Measurements from ENCODE around the gene ESRRB. TPM values are rescaled to one million over a fixed set of nuclear protein-coding genes. Genes with fewer than 3 reads are reported as not detected.

The ESRRB gene
- polyA plus RNA-seq, 1 of the 3 experiments (the other 2 are of a cell fraction): 0.05 TPM

GRCh38 chr14:76377735-76378074 lies 1.8 kb downstream of the ESRRB start:
- no peak overlapping the region for H3K27ac ChIP-seq (ENCODE audit: low read depth in 2 of 2, low read length in 1 of 2)
- DNase-seq: no peak
- peak overlapping the region; percentile 72; the same call in 1 of the 2 replicates for H3K4me2 ChIP-seq
- no peaks in the 10 kb centered on the region for H4K20me1 ChIP-seq (ENCODE audit: insufficient read depth)
- WGBS (ENCODE audit: low lambda C conversion rate): 15% methylated on average over 5 of the region's 5 CpGs
- no peaks in the 10 kb centered on the region for H3F3A ChIP-seq (replicated peaks; ENCODE audit: insufficient read depth)
- TF ChIP-seq SIN3A (IDR thresholded peaks at IDR 0.05; ENCODE audit: borderline replicate concordance, low read depth, low read length) (no peak), FOSL2 (IDR thresholded peaks at IDR 0.05; ENCODE audit: borderline replicate concordance, low read depth) (no peak), USF2 (IDR thresholded peaks at IDR 0.05; ENCODE audit: borderline replicate concordance, low read depth, low read length) (no peak), MXI1 (IDR thresholded peaks at IDR 0.05; ENCODE audit: low read depth, low read length) (no peak), RAD21 (IDR thresholded peaks at IDR 0.05; ENCODE audit: low read length) (no peak), GATA2 (CRISPR knock-in tag; IDR thresholded peaks at IDR 0.05) (no peak)
- TF ChIP-seq, protein P1, sequence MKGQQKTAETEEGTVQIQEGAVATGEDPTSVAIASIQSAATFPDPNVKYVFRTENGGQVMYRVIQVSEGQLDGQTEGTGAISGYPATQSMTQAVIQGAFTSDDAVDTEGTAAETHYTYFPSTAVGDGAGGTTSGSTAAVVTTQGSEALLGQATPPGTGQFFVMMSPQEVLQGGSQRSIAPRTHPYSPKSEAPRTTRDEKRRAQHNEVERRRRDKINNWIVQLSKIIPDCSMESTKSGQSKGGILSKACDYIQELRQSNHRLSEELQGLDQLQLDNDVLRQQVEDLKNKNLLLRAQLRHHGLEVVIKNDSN (IDR thresholded peaks at IDR 0.05; ENCODE audit: borderline replicate concordance, low read depth): no peak
- no peak overlapping the region for H3K9ac ChIP-seq
- H3K9me3 ChIP-seq: no peaks in the 10 kb centered on the region
- H3K36me3 ChIP-seq (replicated peaks in 1 of 2; ENCODE audit: control insufficient read depth in 1 of 2, insufficient read depth in 2 of 2, low read length in 1 of 2): no peaks in the 10 kb centered on the region
- H3K27me3 ChIP-seq (ENCODE audit: insufficient read depth): peaks cover 97% of the 10 kb centered on the region
- peaks cover 3% of the 10 kb centered on the region in 2 experiments; a peak in 2 of 4 replicates for H3K4me1 ChIP-seq (ENCODE audit: control insufficient read depth in 1 of 2, insufficient read depth in 2 of 2, low read depth in 1 of 2, low read length in 1 of 2)
- no peaks in the 10 kb centered on the region for H3K79me2 ChIP-seq (ENCODE audit: insufficient read depth)
- H3K4me3 ChIP-seq (ENCODE audit: low read depth in 2 of 2, low read length in 1 of 2): no peak overlapping the region
- no peaks in the 10 kb centered on the region for H3K9me2 ChIP-seq
- ChIA-PET POLR2A (no interaction called here), CTCF (interaction anchor here (1.1 to 1.8 kb wide), 3 partner anchors 10 to 327 kb away, joined by 5 to 14 read pairs (median 11); no protein-coding TSS in a partner anchor)
- no peak overlapping the region for H2AFZ ChIP-seq (ENCODE audit: low read depth)

- 13% methylated on average over 7 of the region's 7 CpGs for WGBS (ENCODE audit: low lambda C conversion rate)
Observed at GRCh38 chr14:76380991-76381390, 5.1 kb downstream of the ESRRB start.

More at GRCh38 chr14:76380991-76381390, 5.1 kb downstream of the ESRRB start:
- Histone ChIP-seq H2AFZ (ENCODE audit: low read depth) (no peak overlapping the region), H3K4me2 (no peak overlapping the region), H3F3A (replicated peaks; ENCODE audit: insufficient read depth) (no peaks in the 10 kb centered on the region), H3K36me3 (replicated peaks in 1 of 2; ENCODE audit: control insufficient read depth in 1 of 2, insufficient read depth in 2 of 2, low read length in 1 of 2) (no peaks in the 10 kb centered on the region), H3K9me3 (no peaks in the 10 kb centered on the region), H3K27ac (ENCODE audit: low read depth in 2 of 2, low read length in 1 of 2) (no peak overlapping the region), H3K9me2 (no peaks in the 10 kb centered on the region), H3K9ac (no peak overlapping the region), H3K4me3 (ENCODE audit: low read depth in 2 of 2, low read length in 1 of 2) (no peak overlapping the region), H3K79me2 (ENCODE audit: insufficient read depth) (no peaks in the 10 kb centered on the region), H3K27me3 (ENCODE audit: insufficient read depth) (peaks cover 99% of the 10 kb centered on the region), H3K4me1 (ENCODE audit: control insufficient read depth in 1 of 2, insufficient read depth in 2 of 2, low read depth in 1 of 2, low read length in 1 of 2) (peaks cover 3% of the 10 kb centered on the region in 2 experiments; a peak in 2 of 4 replicates), H4K20me1 (ENCODE audit: insufficient read depth) (no peaks in the 10 kb centered on the region)
- DNase-seq: no peak
- ChIA-PET CTCF (interaction anchor here (0.8 to 1.0 kb wide), 2 partner anchors 12 to 329 kb away, joined by 3 read pairs; no protein-coding TSS in a partner anchor), POLR2A (no interaction called here)
- TF ChIP-seq IRF3 (IDR thresholded peaks at IDR 0.05; ENCODE audit: low read depth, low read length) (no peak), TCF12 (IDR thresholded peaks at IDR 0.05) (no peak), RAD21 (IDR thresholded peaks at IDR 0.05; ENCODE audit: low read length) (no peak), MAX (IDR thresholded peaks at IDR 0.05; ENCODE audit: low read depth) (no peak), CHD2 (IDR thresholded peaks at IDR 0.05; ENCODE audit: low read length, partially characterized antibody) (no peak), SIN3A (IDR thresholded peaks at IDR 0.05; ENCODE audit: borderline replicate concordance, low read depth, low read length) (no peak), ELF1 (IDR thresholded peaks at IDR 0.05) (no peak), SMC3 (IDR thresholded peaks at IDR 0.05; ENCODE audit: low read depth, low read length) (no peak), RFX5 (IDR thresholded peaks at IDR 0.05; ENCODE audit: low read length) (no peak), REST (IDR thresholded peaks at IDR 0.05; ENCODE audit: low read depth, low read length) (no peak), EZH2phosphoT487 (IDR thresholded peaks at IDR 0.05; ENCODE audit: borderline replicate concordance, low read depth) (no peak), MXI1 (IDR thresholded peaks at IDR 0.05; ENCODE audit: low read depth, low read length) (no peak), YY1 (IDR thresholded peaks at IDR 0.05; ENCODE audit: low read depth) (no peak)
